HK-2 (cell line): Measurements from ENCODE around the gene GALNT17.
"Not testable (repeated sequence)": the region's sequence is repeated elsewhere in the genome, so short reads cannot be mapped to it uniquely, and the experiment has no call there.

Source experiments
- DNase-seq: peaks from one replicate; pipeline ENCODE4 v3.0.0-alpha.2; 2018; ENCODE audit not compliant: unreplicated experiment

GALNT17 gene

DNA sequence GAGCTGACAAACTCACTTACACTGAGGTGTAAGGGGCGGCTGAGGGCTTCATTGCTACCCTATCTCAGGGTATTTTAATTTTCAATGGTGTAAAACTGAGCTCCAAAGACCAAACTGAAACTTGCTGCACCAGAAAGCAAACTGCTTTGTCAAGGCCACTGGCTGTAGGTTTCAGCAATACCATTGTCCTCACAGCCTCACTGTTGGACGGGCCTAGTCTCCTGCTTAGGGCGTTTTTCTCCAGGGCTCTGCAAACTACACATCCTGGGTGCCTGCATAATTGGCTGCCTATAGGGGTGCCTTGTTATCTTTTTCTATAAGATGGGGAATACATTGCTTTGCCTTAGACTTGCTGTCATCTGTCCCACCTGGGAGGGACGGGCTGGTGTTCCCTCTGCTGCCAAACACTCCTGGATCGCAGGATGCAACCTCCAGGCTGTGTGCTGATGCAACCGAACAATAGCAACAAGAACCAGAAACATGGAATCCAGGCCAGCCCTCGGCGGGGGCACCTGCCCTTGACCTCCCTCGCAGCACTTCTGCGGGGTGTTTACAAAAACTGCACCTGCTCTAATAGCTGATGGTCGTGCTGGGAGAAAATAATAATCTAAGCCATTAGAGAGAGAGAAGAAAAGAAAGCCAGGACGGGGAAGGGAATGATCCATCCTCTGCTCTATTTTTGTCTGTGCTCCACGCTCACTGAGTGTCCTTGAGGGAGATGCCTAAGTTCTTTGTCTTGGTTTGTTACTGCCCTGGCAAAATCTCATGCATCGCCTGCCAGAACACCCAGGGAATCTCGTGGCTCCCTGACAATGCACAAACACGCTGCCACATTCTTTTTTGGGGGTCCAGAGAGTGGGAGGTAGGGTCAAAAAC is 104.5 kb downstream of the GALNT17 start:
- DNase-seq = no peak

DNA sequence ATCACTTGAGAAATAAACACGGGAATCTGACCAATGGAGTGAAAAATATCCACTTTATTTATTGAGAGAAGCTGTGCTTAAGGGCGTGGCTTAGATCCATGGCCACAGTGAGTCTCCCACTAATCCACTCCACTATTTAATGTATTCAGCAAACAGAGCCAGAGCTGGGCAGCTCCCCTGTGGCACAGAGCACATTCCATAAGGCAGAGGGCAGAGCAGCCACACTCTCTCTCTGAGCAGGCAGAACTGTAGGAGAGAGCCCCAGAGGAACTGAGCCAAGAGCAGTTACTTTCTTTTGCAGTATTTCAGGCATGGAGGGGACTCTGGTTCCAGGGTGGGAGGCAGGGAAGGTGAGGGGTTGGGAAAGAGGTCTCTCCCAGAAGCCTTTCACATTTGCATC is 106.0 kb downstream of the GALNT17 start:
- no peak for DNase-seq

GRCh38 chr7:71238581-71239295 is 106.8 kb downstream of the GALNT17 start:
- no peak for DNase-seq

GRCh38 chr7:71239586-71240268 is 107.8 kb downstream of the GALNT17 start:
- DNase-seq = no peak

DNA sequence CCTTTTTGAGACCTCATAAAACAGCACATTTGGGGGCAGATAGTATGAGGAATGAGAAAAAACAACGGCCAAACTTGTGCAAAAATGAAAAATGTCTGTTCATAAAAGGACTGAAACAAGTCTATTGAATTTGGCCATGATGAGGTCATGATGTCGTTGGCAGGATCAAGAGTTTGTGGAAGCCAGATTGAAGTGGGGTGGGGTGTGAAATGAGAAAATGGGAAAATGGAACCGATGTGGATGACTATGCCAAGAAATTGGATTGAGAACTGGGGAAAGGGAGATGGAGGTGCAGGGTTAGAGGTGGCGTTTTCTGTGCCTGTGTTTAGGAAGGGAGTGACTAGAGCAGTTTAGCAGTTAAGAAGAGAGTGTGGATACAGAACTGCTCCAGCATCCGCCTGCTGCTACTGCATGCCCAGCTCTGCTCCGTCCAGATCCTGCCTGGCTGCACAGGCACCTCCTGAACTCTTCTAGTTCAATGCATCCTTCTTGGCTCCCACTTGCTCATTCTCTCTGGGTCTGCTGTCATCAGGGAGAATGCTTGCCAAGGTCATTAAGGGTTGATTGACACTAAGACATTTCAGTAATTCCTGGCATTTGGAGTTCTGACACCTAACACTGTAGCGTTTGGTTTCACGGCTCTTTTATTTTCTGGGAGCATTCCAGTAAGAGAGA is 111.9 kb downstream of the GALNT17 start:
- no peak for DNase-seq

- DNase-seq = no peak
Measured at GRCh38 chr7:71245038-71245437, 113.1 kb downstream of the GALNT17 start.

DNA sequence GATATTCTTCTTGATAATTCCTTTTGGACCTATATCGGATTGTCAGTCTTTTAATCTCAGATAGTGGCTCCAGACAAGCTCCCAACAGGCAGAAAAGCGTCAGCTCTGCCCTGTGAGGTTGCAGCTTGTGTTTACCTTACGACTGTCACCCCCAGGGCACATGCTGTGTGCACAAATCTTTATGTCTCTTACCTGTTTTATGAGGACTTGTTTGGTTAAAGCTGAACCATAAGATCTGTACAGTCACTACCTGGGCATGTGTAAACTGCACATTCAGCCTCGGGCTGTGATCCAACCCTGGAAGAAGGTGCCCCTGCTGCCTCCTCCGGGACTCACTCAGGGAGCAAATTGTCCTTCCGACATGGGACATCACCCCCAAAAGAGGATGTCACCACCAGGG is 119.8 kb downstream of the GALNT17 start:
- DNase-seq = no peak

GRCh38 chr7:71254751-71255150 is 122.8 kb downstream of the GALNT17 start:
- DNase-seq = no peak

DNA sequence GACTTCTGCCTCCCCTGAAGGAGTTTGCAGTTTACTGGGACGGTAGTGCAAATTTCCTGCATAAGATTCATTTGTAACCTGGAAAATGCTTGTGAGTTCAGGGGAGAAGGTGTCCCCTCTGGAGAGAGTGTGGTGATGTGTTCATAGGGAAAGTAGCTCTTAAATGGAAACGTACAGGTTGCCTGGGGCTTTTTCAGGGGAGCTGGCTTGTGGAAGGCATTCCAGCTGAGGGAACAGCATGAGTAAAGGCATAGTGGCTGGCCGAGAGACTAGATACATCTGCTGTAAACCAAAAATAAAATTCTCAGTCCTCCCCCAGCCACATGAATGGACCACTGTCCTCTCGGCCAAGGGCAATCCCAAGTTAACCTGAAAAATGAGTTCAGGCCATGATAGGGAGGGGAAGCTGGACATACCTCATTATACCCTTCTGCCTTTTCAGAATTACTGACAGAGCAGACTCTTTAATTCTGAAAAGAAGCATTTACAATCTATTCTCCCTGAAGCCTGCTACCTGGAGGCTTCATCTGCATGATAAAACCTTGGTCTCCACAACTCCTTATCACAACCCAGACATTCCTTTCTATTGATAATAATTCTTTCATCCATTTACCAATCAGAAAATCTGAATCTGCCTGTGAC is 123.7 kb downstream of the GALNT17 start:
- no peak for DNase-seq

DNA sequence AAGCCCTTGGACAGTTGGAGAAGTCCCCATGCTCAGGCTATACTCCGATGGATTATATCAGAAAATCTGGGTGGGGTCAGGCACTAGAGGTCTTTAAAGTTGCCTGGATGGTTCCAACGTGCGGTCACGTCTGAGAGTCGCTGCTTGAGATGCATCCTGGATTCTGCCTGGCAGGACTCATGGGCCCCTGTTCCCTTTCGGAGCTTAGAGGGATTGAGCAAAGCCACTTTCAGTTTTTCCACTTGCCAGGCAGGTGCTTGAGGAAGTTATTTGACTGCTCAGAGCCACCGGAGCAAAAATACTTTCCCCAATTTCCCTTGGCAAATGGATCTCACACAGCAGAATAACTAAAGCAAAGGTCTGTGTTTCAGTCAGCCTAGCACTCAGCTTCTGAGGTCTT is 129.1 kb downstream of the GALNT17 start:
- DNase-seq = no peak

- not testable (repeated sequence) for DNase-seq
Measured at GRCh38 chr7:71262834-71263233, 130.9 kb downstream of the GALNT17 start.

DNA sequence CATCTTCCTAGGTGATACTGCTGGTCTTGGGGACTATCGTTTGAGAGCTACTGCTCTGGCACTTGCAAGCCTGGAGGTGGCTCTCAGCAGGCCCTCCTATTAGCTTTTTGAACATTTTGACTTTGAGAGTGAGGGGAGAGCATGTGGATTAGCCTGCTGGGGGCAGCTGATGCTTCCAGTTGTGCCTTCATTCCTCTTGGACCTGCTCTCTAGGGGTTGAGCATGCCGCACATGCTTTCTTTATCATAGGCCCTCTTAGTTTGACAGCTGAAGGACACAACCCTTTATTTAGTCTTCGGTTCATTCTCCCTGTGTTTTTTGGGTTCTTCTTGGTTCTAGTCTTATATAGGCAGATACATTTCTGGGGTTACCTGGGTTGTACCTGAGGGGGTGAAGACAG is 132.1 kb downstream of the GALNT17 start:
- DNase-seq = no peak

- no peak for DNase-seq
Measured at GRCh38 chr7:71266912-71267311, 135.0 kb downstream of the GALNT17 start.

DNA sequence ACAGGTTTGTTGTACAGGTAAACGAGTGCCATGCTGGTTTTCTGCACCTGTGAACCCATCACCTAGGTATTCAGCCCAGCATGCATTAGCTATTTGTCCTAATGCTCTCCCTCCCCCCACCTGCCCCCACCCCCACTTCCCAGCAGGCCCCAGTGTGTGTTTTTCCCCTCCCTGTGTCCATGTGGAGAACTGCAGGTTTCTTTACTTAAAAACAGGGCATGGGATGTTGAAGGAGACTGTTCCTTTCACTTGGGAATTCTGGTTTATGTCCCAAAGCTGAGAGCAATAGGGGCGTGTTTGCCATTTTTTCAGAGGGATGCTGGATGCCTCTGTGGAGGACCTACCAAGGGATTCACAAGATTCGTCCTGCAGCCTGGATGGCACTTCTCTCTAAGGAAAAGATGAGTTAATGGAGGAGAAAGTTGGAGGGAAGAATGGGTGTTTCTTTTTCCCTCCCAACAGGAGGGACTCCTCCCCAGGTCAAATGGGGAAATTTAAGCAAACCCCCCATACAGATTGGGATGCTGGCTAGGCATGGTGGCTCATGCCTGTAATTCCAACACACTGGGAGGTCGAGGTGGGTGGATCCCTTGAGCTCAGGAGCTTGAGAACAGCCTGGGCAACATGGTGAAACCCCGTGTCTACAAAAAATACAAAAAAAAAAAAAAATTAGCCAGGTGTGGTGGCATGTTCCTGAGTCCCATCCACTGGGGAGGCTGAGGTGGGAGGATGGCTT is 136.0 kb downstream of the GALNT17 start:
- no peak for DNase-seq

DNA sequence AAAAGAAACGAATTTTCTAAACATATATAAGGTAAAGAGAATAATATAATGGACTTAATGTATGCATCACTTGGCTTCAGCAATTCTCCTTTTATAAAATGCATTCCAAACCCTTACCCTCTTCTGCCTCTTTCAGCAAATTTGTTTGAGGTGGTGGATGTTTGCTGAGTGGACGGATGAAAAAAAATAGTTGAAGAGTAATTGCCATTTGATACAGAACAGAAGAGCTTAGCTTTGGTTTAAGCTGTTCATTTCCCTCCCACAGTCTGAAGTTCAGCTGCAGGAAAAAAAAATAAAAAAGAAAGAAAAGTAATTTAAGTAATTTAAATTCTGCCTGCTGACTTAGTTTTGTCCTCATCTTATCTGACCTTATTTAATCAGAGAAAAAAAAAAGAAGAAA is 138.6 kb downstream of the GALNT17 start:
- DNase-seq = no peak

DNA sequence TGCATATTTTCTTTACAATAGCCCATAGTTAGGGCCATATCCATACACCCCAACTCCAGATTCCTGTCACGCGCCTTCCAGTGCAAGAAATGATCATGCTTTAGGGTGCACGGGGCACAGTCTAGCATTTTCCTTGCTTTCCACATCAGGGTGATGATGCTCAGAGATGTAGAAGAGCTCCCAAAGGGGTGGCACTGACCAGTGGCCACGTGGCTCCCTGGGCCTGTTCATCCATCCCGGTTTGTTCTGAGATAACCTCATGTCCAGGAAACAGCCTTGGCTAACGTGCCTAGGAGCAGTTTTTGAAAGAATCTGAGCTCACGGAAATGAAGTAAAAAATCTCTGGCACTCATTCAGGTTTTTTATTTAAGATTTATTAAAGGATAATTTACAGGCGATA is 139.3 kb downstream of the GALNT17 start:
- no peak for DNase-seq

- DNase-seq = no peak
Measured at GRCh38 chr7:71272509-71273490, 140.9 kb downstream of the GALNT17 start.

DNA sequence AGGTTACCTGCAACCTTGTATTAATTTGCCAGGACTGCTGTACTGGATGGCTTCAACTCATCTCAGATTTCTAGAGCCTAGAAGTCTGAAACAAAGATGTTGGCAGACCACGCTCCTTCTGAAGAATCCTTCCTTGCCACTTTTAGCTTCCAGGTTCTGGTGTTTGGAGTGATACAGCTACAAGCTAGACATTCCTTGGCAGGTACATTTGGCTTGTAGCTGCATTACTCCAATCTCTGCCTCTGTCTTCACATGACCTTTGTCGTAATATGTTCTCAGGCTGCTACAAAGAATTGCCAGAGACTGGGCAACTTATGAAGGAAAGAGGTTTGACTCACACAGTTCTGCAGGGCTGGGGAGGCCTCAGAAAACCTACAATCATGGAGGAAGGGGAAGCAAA is 146.3 kb downstream of the GALNT17 start:
- no peak for DNase-seq

GRCh38 chr7:71281261-71281660 is 149.3 kb downstream of the GALNT17 start:
- DNase-seq = no peak

GRCh38 chr7:71283802-71284201 is 151.9 kb downstream of the GALNT17 start:
- DNase-seq = no peak
